Hepatocyte (in vitro differentiated cells): ENCODE measurements around the gene C6orf47. TPM values are rescaled to one million over a fixed set of nuclear protein-coding genes. Genes with fewer than 3 reads are reported as not detected.

Experiments used
- DNase-seq: peaks from one replicate; pipeline ENCODE4 v3.0.0-alpha.2; 2016; ENCODE audit warnings: low spot score
- H2AFZ ChIP-seq: fragments of 200-600 bp; sonication (generic); 2 replicates; pipeline ENCODE4 v1.6.0; 2016; ENCODE audit warnings: antibody characterized with exemption, mild to moderate bottlenecking
- H3K27ac ChIP-seq: fragments of 200-600 bp; sonication (generic); 2 replicates; pipeline ENCODE4 v1.5.1; 2016; ENCODE audit warnings: mild to moderate bottlenecking
- H3K27me3 ChIP-seq: fragments of 200-600 bp; sonication (generic); 2 replicates; pipeline ENCODE4 v1.6.1; 2016
- H3K36me3 ChIP-seq: fragments of 200-600 bp; sonication (generic); replicated peaks from 2 replicates; pipeline ENCODE4 v1.5.1; 2016; ENCODE audit warnings: low read depth; ENCODE audit not compliant: insufficient read depth
- H3K4me1 ChIP-seq: fragments of 200-600 bp; sonication (generic); 2 replicates; pipeline ENCODE4 v1.5.1; 2016; ENCODE audit warnings: mild to moderate bottlenecking, moderate library complexity; ENCODE audit not compliant: insufficient read depth
- H3K4me2 ChIP-seq: fragments of 200-600 bp; sonication (generic); 2 replicates; pipeline ENCODE4 v1.6.0; 2016
- H3K4me3 ChIP-seq: fragments of 200-600 bp; sonication (generic); 2 replicates; pipeline ENCODE4 v1.5.1; 2016; ENCODE audit warnings: mild to moderate bottlenecking
- H3K79me2 ChIP-seq: fragments of 200-600 bp; sonication (generic); 2 replicates; pipeline ENCODE4 v1.6.0; 2017; ENCODE audit warnings: mild to moderate bottlenecking
- H3K9me2 ChIP-seq: fragments of 200-600 bp; sonication (generic); replicated peaks from 2 replicates; pipeline ENCODE4 v1.6.0; 2017; ENCODE audit warnings: mild to moderate bottlenecking; ENCODE audit not compliant: insufficient read depth
- H3K9me3 ChIP-seq: fragments of 200-600 bp; sonication (generic); 2 replicates; pipeline ENCODE4 v1.5.1; 2016; ENCODE audit warnings: low read depth, mild to moderate bottlenecking
- H4K20me1 ChIP-seq: fragments of 200-600 bp; sonication (generic); 2 replicates; pipeline ENCODE4 v1.6.0; 2016; ENCODE audit warnings: mild to moderate bottlenecking; ENCODE audit not compliant: insufficient read depth, poor library complexity, severe bottlenecking
- EZH2 ChIP-seq: fragments of 200-600 bp; sonication (generic); IDR thresholded peaks from 2 replicates; pipeline ENCODE4 v1.6.1; 2016; ENCODE audit warnings: antibody characterized with exemption, mild to moderate bottlenecking, borderline replicate concordance
- EZH2phosphoT487 ChIP-seq: fragments of 200-600 bp; sonication (generic); IDR thresholded peaks from one replicate; pipeline ENCODE4 v1.6.1; 2018; ENCODE audit warnings: antibody characterized with exemption, mild to moderate bottlenecking, low read depth, moderate library complexity; ENCODE audit not compliant: unreplicated experiment, severe bottlenecking
- WGBS: methylation state at CpG from one replicate; pipeline ENCODE4 v1.1.6; 2016; ENCODE audit warnings: low lambda C conversion rate; ENCODE audit errors: missing lambda C conversion rate; 5-methylcytosine and 5-hydroxymethylcytosine counted together
- polyA plus RNA-seq: library from polyadenylated mRNA; unstranded; fragments of >200 nt; fragmentation: Nextera tagmentation; extraction: Ambion mirVana; gene quantifications from 2 replicates; pipeline ENCODE4 v1.2.1, GENCODE V29; 2016
- total RNA-seq: library from RNA; depleted of rRNA; stranded (reverse); fragments of >200 nt; gene quantifications from 2 replicates; pipeline ENCODE4 v1.2.3, GENCODE V29; 2014
- TF ChIP-seq, protein P1 (sequence below): fragments of 200-600 bp; sonication (generic); IDR thresholded peaks from 2 replicates; pipeline ENCODE4 v1.5.1; 2016; ENCODE audit warnings: antibody characterized with exemption, mild to moderate bottlenecking; ENCODE audit not compliant: poor library complexity

C6orf47 gene
- total and polyA plus RNA-seq, 2 experiments from 2014 or later: 23.3 to 25.4 TPM

GRCh38 chr6:31626952-31627351 is 33.6 kb downstream of the C6orf47 start:
- H3K4me1 ChIP-seq: peaks cover 8% of the 10 kb centered on the region
- DNase-seq: no peak
- H3K36me3 ChIP-seq: no peaks in the 10 kb centered on the region
- TF ChIP-seq, protein P1, sequence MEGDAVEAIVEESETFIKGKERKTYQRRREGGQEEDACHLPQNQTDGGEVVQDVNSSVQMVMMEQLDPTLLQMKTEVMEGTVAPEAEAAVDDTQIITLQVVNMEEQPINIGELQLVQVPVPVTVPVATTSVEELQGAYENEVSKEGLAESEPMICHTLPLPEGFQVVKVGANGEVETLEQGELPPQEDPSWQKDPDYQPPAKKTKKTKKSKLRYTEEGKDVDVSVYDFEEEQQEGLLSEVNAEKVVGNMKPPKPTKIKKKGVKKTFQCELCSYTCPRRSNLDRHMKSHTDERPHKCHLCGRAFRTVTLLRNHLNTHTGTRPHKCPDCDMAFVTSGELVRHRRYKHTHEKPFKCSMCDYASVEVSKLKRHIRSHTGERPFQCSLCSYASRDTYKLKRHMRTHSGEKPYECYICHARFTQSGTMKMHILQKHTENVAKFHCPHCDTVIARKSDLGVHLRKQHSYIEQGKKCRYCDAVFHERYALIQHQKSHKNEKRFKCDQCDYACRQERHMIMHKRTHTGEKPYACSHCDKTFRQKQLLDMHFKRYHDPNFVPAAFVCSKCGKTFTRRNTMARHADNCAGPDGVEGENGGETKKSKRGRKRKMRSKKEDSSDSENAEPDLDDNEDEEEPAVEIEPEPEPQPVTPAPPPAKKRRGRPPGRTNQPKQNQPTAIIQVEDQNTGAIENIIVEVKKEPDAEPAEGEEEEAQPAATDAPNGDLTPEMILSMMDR: no peak
- TF ChIP-seq EZH2phosphoT487: no peak
- no peak for TF ChIP-seq EZH2
- WGBS: 98% methylated on average over 9 of the region's 10 CpGs
- no peaks in the 10 kb centered on the region for H3K27me3 ChIP-seq
- no peak overlapping the region for H3K4me2 ChIP-seq
- no peaks in the 10 kb centered on the region for H3K9me3 ChIP-seq
- H4K20me1 ChIP-seq: peaks cover 25% of the 10 kb centered on the region
- H2AFZ ChIP-seq: no peak overlapping the region
- no peak overlapping the region for H3K4me3 ChIP-seq
- no peaks in the 10 kb centered on the region for H3K9me2 ChIP-seq
- H3K79me2 ChIP-seq: peaks cover 50% of the 10 kb centered on the region
- H3K27ac ChIP-seq: no peak overlapping the region

- Histone ChIP-seq H3K4me1 (peaks cover 8% of the 10 kb centered on the region), H3K36me3 (no peaks in the 10 kb centered on the region), H3K27me3 (no peaks in the 10 kb centered on the region), H3K9me2 (no peaks in the 10 kb centered on the region), H3K9me3 (no peaks in the 10 kb centered on the region), H3K4me3 (no peak overlapping the region), H4K20me1 (peaks cover 31% of the 10 kb centered on the region), H2AFZ (no peak overlapping the region), H3K27ac (no peak overlapping the region), H3K79me2 (peaks cover 61% of the 10 kb centered on the region), H3K4me2 (no peak overlapping the region)
- TF ChIP-seq, protein P1: no peak
- TF ChIP-seq EZH2: no peak
- no peak for TF ChIP-seq EZH2phosphoT487
- 97% methylated on average over 10 of the region's 10 CpGs for WGBS
- DNase-seq: no peak
These were observed 36.5 kb downstream of the C6orf47 start for GRCh38 chr6:31624070-31624469.

GRCh38 chr6:31622684-31623091 is 37.9 kb downstream of the C6orf47 start:
- Histone ChIP-seq H3K9me2 (no peaks in the 10 kb centered on the region), H3K4me3 (no peak overlapping the region), H3K4me2 (peak overlapping the region; percentile 91), H3K9me3 (no peaks in the 10 kb centered on the region), H2AFZ (no peak overlapping the region), H3K4me1 (peaks cover 8% of the 10 kb centered on the region), H3K36me3 (no peaks in the 10 kb centered on the region), H3K27me3 (no peaks in the 10 kb centered on the region), H4K20me1 (peaks cover 26% of the 10 kb centered on the region), H3K79me2 (peaks cover 57% of the 10 kb centered on the region), H3K27ac (peak overlapping the region; percentile 95)
- TF ChIP-seq EZH2 (no peak), EZH2phosphoT487 (no peak)
- TF ChIP-seq, protein P1: no peak
- DNase-seq: no peak
- whole genome bisulfite sequencing: 66% methylated on average over 10 of the region's 10 CpGs

GRCh38 chr6:31621991-31622390 is 38.6 kb downstream of the C6orf47 start:
- H3K27ac ChIP-seq: peak overlapping the region; percentile 95

More at GRCh38 chr6:31621991-31622390, 38.6 kb downstream of the C6orf47 start:
- Histone ChIP-seq H3K4me1 (peaks cover 8% of the 10 kb centered on the region), H3K36me3 (no peaks in the 10 kb centered on the region), H3K9me3 (no peaks in the 10 kb centered on the region), H3K27me3 (no peaks in the 10 kb centered on the region), H4K20me1 (peaks cover 26% of the 10 kb centered on the region), H3K4me2 (peak overlapping the region; percentile 91), H3K79me2 (peaks cover 57% of the 10 kb centered on the region), H2AFZ (no peak overlapping the region), H3K4me3 (peak overlapping the region; percentile 51), H3K9me2 (no peaks in the 10 kb centered on the region)
- 10% methylated on average over 4 of the region's 4 CpGs for WGBS
- no peak for DNase-seq
- TF ChIP-seq EZH2phosphoT487: no peak
- TF ChIP-seq, protein P1: no peak
- no peak for TF ChIP-seq EZH2
